HepG2 (cell line): ENCODE data around the gene HYAL1. TPM values are rescaled to one million over a fixed set of nuclear protein-coding genes. Genes with fewer than 3 reads are reported as not detected.

ENCODE experiments used
- ASH2L ChIP-seq: fragments of 300-600, 200-600 bp; sonication (generic); IDR thresholded peaks from 2 replicates; pipeline ENCODE4 v1.7.0; 2017; ENCODE audit warnings: low read depth, mild to moderate bottlenecking, moderate library complexity, mixed read lengths, low read length; ENCODE audit not compliant: insufficient read length
- CAMTA2 ChIP-seq: sonication (generic); formaldehyde crosslinking; IDR thresholded peaks from 2 replicates; pipeline ENCODE4 v1.4.0; 2020; ENCODE audit warnings: mild to moderate bottlenecking, missing genetic modification reagents, borderline replicate concordance
- DDIT3 ChIP-seq: sonication (generic); formaldehyde crosslinking; IDR thresholded peaks from 2 replicates; pipeline ENCODE4 v1.4.0; 2020; ENCODE audit warnings: mild to moderate bottlenecking, missing genetic modification reagents
- DPF2 ChIP-seq: sonication (generic); formaldehyde crosslinking; IDR thresholded peaks from 2 replicates; pipeline ENCODE4 v1.4.0; 2020; ENCODE audit warnings: mild to moderate bottlenecking, low read depth, missing genetic modification reagents, borderline replicate concordance
- FLYWCH1 ChIP-seq: sonication (generic); formaldehyde crosslinking; IDR thresholded peaks from 2 replicates; pipeline ENCODE4 v1.8.1; 2023; ENCODE audit warnings: mild to moderate bottlenecking, missing genetic modification reagents
- GZF1 ChIP-seq: sonication (generic); formaldehyde crosslinking; IDR thresholded peaks from 2 replicates; pipeline ENCODE4 v1.5.1; 2020; ENCODE audit warnings: mild to moderate bottlenecking, missing genetic modification reagents
- HMG20B ChIP-seq: conservative IDR thresholded peaks from 2 replicates; pipeline ENCODE4 v1.6.1; 2016; ENCODE audit warnings: missing genetic modification reagents, missing compliant biosample characterization
- ISL2 ChIP-seq: sonication (generic); formaldehyde crosslinking; IDR thresholded peaks from 2 replicates; pipeline ENCODE4 v1.5.0; 2020; ENCODE audit warnings: missing genetic modification reagents
- SIN3B ChIP-seq: fragments of 150-350 bp; IDR thresholded peaks from 2 replicates; pipeline ENCODE4 v1.6.1; 2014; ENCODE audit warnings: low read length
- SYNCRIP ChIP-seq: fragments of 200-400 bp; formaldehyde crosslinking; IDR thresholded peaks from 2 replicates; pipeline ENCODE4 v1.6.1; 2018; ENCODE audit warnings: mild to moderate bottlenecking, low read depth, low read length; ENCODE audit not compliant: insufficient read depth
- TARDBP ChIP-seq: sonication (generic); formaldehyde crosslinking; IDR thresholded peaks from 2 replicates; pipeline ENCODE4 v1.8.0; 2022; ENCODE audit warnings: mild to moderate bottlenecking, missing genetic modification reagents
- THAP11 ChIP-seq: IDR thresholded peaks from 2 replicates; pipeline ENCODE4 v1.6.1; 2016; ENCODE audit warnings: missing biosample characterization, missing genetic modification reagents
- U2AF2 ChIP-seq: fragments of 200-400 bp; formaldehyde crosslinking; IDR thresholded peaks from 2 replicates; pipeline ENCODE4 v1.6.1; 2017; ENCODE audit warnings: low read depth, mild to moderate bottlenecking, low read length
- ZKSCAN5 ChIP-seq: sonication (generic); formaldehyde crosslinking; IDR thresholded peaks from 2 replicates; pipeline ENCODE4 v1.5.1; 2020; ENCODE audit warnings: mild to moderate bottlenecking, missing genetic modification reagents
- ZMYM2 ChIP-seq: sonication (generic); formaldehyde crosslinking; IDR thresholded peaks from 2 replicates; pipeline ENCODE4 v1.8.0; 2022; ENCODE audit warnings: mild to moderate bottlenecking, missing genetic modification reagents
- ZNF296 ChIP-seq: sonication (generic); formaldehyde crosslinking; conservative IDR thresholded peaks from 2 replicates; pipeline ENCODE4 v1.5.0; 2020; ENCODE audit warnings: mild to moderate bottlenecking, missing genetic modification reagents
- ZNF510 ChIP-seq: sonication (generic); formaldehyde crosslinking; IDR thresholded peaks from 2 replicates; pipeline ENCODE4 v1.4.0; 2020; ENCODE audit warnings: low read depth, mild to moderate bottlenecking, missing genetic modification reagents
- ZNF589 ChIP-seq: sonication (generic); formaldehyde crosslinking; conservative IDR thresholded peaks from 2 replicates; pipeline ENCODE4 v1.8.0; 2022; ENCODE audit warnings: mild to moderate bottlenecking, moderate library complexity, missing genetic modification reagents
- ZNF615 ChIP-seq: sonication (generic); formaldehyde crosslinking; IDR thresholded peaks from 2 replicates; pipeline ENCODE4 v1.5.0; 2020; ENCODE audit warnings: mild to moderate bottlenecking, missing genetic modification reagents, borderline replicate concordance
- ZNF737 ChIP-seq: sonication (generic); formaldehyde crosslinking; IDR thresholded peaks from 2 replicates; pipeline ENCODE4 v1.5.0; 2020; ENCODE audit warnings: missing genetic modification reagents, mild to moderate bottlenecking, borderline replicate concordance
- ZNF792 ChIP-seq: IDR thresholded peaks from 2 replicates; pipeline ENCODE4 v1.6.1; 2016
- ZNF800 ChIP-seq: sonication (generic); formaldehyde crosslinking; IDR thresholded peaks from 2 replicates; pipeline ENCODE4 v1.4.0; 2020; ENCODE audit warnings: missing genetic modification reagents
- ZNF850 ChIP-seq: sonication (generic); formaldehyde crosslinking; conservative IDR thresholded peaks from 2 replicates; pipeline ENCODE4 v1.9.0; 2021; ENCODE audit warnings: mild to moderate bottlenecking, missing genetic modification reagents
- polyA plus RNA-seq, 8 experiments: library from polyadenylated mRNA; depleted of rRNA in 3 of 8; stranded (reverse) in 7 of 8; unstranded in 1 of 8; fragments of >200 nt; fragmentation: Illumina TruSeq in 4 of 8; extraction: Trizol in 4 of 8; gene quantifications; 2 replicates each; pipeline versions ENCODE4 v1.2.1 to v1.2.3, GENCODE V29; 2011 to 2016; ENCODE audit warnings: low read depth in 4 of 8, missing spikeins in 1 of 8, mixed read lengths in 1 of 8; ENCODE audit not compliant: insufficient read depth in 1 of 8
- total RNA-seq, 5 experiments: library from RNA; depleted of rRNA; stranded (reverse); fragments of >200 nt; fragmentation: Illumina TruSeq; extraction: Trizol; gene quantifications; 2 replicates each; pipeline ENCODE4 v1.2.3, GENCODE V29; 2016; ENCODE audit warnings: low read depth in 1 of 5
- TF ChIP-seq, protein P1 (sequence below), 2 experiments: sonication (generic) in 1 of 2; formaldehyde crosslinking in 1 of 2; IDR thresholded peaks; 2 replicates each; pipeline versions ENCODE4 v1.4.0 to v1.6.1; 2016 to 2020; ENCODE audit warnings: borderline replicate concordance in 1 of 2, low read depth in 1 of 2, mild to moderate bottlenecking in 1 of 2, missing genetic modification reagents in 1 of 2

HYAL1 gene
- total and polyA plus RNA-seq, 2 of the 13 experiments (the other 11 are each of a cell fraction or from before 2014, with no cell fraction given) = 76.5 to 193 TPM

DNA sequence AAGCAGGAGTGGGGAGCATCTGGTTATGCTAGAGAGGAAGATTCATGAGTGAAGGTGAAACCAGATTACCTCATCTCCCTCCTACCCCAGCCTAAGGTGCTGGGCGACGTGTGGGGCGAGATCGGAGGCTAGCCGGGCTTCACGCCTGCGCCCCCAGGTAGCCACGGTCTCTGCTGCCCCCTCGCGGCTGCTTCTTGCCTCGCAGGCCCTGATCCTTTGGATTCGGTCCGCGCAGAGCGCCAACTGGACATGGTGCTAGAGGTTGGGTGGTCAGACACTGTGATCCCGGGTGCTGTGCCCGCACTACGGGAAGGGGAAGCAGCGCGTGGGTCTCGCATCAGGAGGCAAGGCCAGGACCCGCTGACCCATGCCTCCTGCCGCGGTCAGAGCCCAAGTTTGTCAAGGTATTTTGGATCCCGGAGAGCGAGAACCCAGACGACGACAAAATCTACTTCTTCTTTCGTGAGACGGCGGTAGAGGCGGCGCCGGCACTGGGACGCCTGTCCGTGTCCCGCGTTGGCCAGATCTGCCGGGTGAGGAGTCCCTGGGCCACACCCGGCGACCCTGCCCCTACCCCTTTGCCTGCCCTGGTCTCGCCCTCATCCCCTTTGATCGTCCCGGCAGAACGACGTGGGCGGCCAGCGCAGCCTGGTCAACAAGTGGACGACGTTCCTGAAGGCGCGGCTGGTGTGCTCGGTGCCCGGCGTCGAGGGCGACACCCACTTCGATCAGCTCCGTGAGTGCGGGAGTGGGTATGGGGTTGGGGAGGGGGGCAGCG lies 30.3 kb downstream of the HYAL1 start (continued):
- TF ChIP-seq ZNF800 (CRISPR knock-in tag) (no peak), ZNF510 (CRISPR knock-in tag) (no peak), SIN3B (0 out of 2 replicates have a peak, but pooled peaks have one; percentile 48), FLYWCH1 (CRISPR knock-in tag) (no peak), ZNF737 (CRISPR knock-in tag) (no peak), ZNF589 (CRISPR knock-in tag) (no peak), ZNF615 (CRISPR knock-in tag) (no peak), GZF1 (CRISPR knock-in tag) (no peak), ISL2 (CRISPR knock-in tag) (no peak), ZNF792 (CRISPR knock-in tag) (peak; percentile 96), DDIT3 (CRISPR knock-in tag) (no peak), ZNF296 (CRISPR knock-in tag) (no peak), ZMYM2 (CRISPR knock-in tag) (no peak), SYNCRIP (no peak), TARDBP (CRISPR knock-in tag) (no peak), THAP11 (CRISPR knock-in tag) (peak; percentile 71; the same call in 1 of the 2 replicates), CAMTA2 (no peak), ASH2L (no peak), U2AF2 (no peak), DPF2 (CRISPR knock-in tag) (no peak), ZNF850 (CRISPR knock-in tag) (no peak), HMG20B (CRISPR knock-in tag) (no peak), ZKSCAN5 (CRISPR knock-in tag) (no peak)
- TF ChIP-seq, protein P1, sequence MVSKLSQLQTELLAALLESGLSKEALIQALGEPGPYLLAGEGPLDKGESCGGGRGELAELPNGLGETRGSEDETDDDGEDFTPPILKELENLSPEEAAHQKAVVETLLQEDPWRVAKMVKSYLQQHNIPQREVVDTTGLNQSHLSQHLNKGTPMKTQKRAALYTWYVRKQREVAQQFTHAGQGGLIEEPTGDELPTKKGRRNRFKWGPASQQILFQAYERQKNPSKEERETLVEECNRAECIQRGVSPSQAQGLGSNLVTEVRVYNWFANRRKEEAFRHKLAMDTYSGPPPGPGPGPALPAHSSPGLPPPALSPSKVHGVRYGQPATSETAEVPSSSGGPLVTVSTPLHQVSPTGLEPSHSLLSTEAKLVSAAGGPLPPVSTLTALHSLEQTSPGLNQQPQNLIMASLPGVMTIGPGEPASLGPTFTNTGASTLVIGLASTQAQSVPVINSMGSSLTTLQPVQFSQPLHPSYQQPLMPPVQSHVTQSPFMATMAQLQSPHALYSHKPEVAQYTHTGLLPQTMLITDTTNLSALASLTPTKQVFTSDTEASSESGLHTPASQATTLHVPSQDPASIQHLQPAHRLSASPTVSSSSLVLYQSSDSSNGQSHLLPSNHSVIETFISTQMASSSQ (IDR thresholded peaks at IDR 0.05; ENCODE audit: low read depth) = no peak
- TF ChIP-seq, protein P1 (CRISPR knock-in tag; IDR thresholded peaks at IDR 0.05; ENCODE audit: borderline replicate concordance) = no peak
